Parathyroid adenoma (tissue), 2 donors: ENCODE data around the gene TACC2.

Source experiments
- H2AFZ ChIP-seq: fragments of 300-600 bp; sonication (generic); one replicate; pipeline ENCODE4 v1.7.0; 2017; ENCODE audit warnings: antibody characterized with exemption, mild to moderate bottlenecking
- H3K27ac ChIP-seq: fragments of 300-600 bp; sonication (generic); one replicate; pipeline ENCODE4 v1.7.0; 2017
- H3K27me3 ChIP-seq: fragments of 300-600 bp; sonication (generic); one replicate; pipeline ENCODE4 v1.7.0; 2017; ENCODE audit warnings: low read length; ENCODE audit not compliant: control insufficient read depth, insufficient read depth
- H3K36me3 ChIP-seq: fragments of 300-600 bp; sonication (generic); one replicate; pipeline ENCODE4 v1.7.0; 2017; ENCODE audit warnings: low read length; ENCODE audit not compliant: control insufficient read depth, insufficient read depth
- H3K4me1 ChIP-seq: fragments of 300-600 bp; sonication (generic); one replicate; pipeline ENCODE4 v1.7.0; 2017; ENCODE audit warnings: control low read depth
- H3K4me2 ChIP-seq: fragments of 300-600 bp; sonication (generic); one replicate; pipeline ENCODE4 v1.7.0; 2017; ENCODE audit warnings: low read length
- H3K4me3 ChIP-seq: fragments of 300-600 bp; sonication (generic); one replicate; pipeline ENCODE4 v1.7.0; 2017; ENCODE audit warnings: low read depth, low read length
- H3K79me2 ChIP-seq: fragments of 300-600 bp; sonication (generic); one replicate; pipeline ENCODE4 v1.7.0; 2017; ENCODE audit warnings: control low read depth
- H3K9ac ChIP-seq: fragments of 300-600 bp; sonication (generic); one replicate; pipeline ENCODE4 v1.7.0; 2017; ENCODE audit warnings: mild to moderate bottlenecking
- H3K9me3 ChIP-seq: fragments of 300-600 bp; sonication (generic); one replicate; pipeline ENCODE4 v1.7.0; 2017; ENCODE audit warnings: low read length; ENCODE audit not compliant: control insufficient read depth
- TF ChIP-seq, protein P1 (sequence below): fragments of 300-600 bp; sonication (generic); IDR thresholded peaks from one replicate; pipeline ENCODE4 v1.7.0; 2017; ENCODE audit warnings: antibody characterized with exemption, mild to moderate bottlenecking
- donor health status: primary hyperparathyroidism.

The TACC2 gene

DNA sequence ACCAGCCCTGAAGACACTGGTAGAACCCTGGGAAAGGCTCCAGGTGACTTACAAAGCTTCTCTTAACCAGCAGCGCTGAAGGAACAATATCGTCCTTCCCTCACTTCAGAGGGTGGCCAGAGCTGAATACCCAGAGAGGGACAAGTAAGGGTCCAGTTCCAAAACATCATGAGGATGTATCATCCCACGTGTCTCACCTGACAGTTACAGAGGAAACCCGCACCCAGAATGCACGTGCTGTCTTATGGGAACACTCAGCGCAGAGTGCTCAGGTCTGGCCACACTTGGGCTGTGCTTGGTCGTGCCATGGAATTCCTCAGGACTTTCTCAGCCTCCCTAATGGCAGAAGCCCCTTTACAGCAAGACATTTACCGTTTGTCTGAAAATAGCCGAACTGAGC lies 235.2 kb downstream of the TACC2 start:
- H3K36me3 ChIP-seq: no peaks in the 10 kb centered on the region
- no peak overlapping the region for H3K4me2 ChIP-seq

DNA sequence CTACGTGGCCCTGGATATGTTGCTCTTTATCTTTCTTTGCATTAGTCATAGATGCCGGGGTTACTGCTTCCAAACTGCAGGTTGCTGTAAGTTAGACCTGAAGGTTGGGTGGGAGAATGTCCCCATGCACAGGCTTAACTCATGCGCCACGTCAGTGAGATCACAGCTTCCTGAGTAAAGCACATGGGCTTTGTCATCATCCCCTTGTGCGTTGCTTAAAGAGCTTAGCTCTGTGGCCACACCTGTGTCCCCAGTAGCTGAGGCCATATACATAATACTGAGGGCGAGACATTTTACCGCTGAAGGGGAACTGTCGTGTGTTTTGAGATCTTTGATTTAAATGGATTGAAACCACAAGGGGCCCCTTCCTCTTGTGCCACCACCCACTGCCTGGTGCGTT lies 236.4 kb downstream of the TACC2 start:
- H2AFZ ChIP-seq: no peak overlapping the region
- H3K4me3 ChIP-seq: no peak overlapping the region
- H3K9me3 ChIP-seq: no peaks in the 10 kb centered on the region
- H3K4me1 ChIP-seq: no peaks in the 10 kb centered on the region
- H3K36me3 ChIP-seq: no peaks in the 10 kb centered on the region
- H3K27ac ChIP-seq: no peak overlapping the region
- H3K79me2 ChIP-seq: no peaks in the 10 kb centered on the region
- no peaks in the 10 kb centered on the region for H3K27me3 ChIP-seq
- H3K9ac ChIP-seq: no peak overlapping the region
- no peak overlapping the region for H3K4me2 ChIP-seq
- TF ChIP-seq, protein P1, sequence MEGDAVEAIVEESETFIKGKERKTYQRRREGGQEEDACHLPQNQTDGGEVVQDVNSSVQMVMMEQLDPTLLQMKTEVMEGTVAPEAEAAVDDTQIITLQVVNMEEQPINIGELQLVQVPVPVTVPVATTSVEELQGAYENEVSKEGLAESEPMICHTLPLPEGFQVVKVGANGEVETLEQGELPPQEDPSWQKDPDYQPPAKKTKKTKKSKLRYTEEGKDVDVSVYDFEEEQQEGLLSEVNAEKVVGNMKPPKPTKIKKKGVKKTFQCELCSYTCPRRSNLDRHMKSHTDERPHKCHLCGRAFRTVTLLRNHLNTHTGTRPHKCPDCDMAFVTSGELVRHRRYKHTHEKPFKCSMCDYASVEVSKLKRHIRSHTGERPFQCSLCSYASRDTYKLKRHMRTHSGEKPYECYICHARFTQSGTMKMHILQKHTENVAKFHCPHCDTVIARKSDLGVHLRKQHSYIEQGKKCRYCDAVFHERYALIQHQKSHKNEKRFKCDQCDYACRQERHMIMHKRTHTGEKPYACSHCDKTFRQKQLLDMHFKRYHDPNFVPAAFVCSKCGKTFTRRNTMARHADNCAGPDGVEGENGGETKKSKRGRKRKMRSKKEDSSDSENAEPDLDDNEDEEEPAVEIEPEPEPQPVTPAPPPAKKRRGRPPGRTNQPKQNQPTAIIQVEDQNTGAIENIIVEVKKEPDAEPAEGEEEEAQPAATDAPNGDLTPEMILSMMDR: no peak

More for the DNA sequence above, 235.2 kb downstream of the TACC2 start:
- no peak overlapping the region for H3K9ac ChIP-seq
- no peaks in the 10 kb centered on the region for H3K79me2 ChIP-seq
- H3K4me1 ChIP-seq: no peaks in the 10 kb centered on the region
- TF ChIP-seq, protein P1: no peak
- no peak overlapping the region for H3K27ac ChIP-seq
- H3K9me3 ChIP-seq: no peaks in the 10 kb centered on the region
- H3K27me3 ChIP-seq: no peaks in the 10 kb centered on the region
- H3K4me3 ChIP-seq: no peak overlapping the region
- H2AFZ ChIP-seq: no peak overlapping the region

DNA sequence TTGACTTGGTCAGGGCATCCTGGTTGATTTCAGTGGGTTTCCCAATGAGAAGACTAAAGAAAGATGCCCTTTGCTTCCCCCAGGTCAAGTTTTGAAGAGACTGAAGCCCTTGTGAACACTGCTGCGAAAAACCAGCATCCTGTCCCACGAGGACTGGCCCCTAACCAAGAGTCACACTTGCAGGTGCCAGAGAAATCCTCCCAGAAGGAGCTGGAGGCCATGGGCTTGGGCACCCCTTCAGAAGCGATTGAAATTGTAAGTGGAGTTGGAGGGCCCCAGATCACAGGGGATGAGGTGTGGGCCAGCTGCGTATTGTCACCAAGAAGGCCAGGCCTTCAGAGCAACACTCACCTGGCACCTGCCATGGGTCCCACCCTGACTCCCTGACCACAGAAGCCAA lies 238.8 kb downstream of the TACC2 start:
- H3K9ac ChIP-seq: no peak overlapping the region
- H3K79me2 ChIP-seq: no peaks in the 10 kb centered on the region
- no peak overlapping the region for H2AFZ ChIP-seq
- H3K27ac ChIP-seq: no peak overlapping the region
- no peaks in the 10 kb centered on the region for H3K36me3 ChIP-seq
- no peak overlapping the region for H3K4me2 ChIP-seq
- H3K27me3 ChIP-seq: no peaks in the 10 kb centered on the region
- H3K4me1 ChIP-seq: no peaks in the 10 kb centered on the region
- TF ChIP-seq, protein P1: no peak
- H3K4me3 ChIP-seq: no peak overlapping the region
- H3K9me3 ChIP-seq: no peaks in the 10 kb centered on the region

DNA sequence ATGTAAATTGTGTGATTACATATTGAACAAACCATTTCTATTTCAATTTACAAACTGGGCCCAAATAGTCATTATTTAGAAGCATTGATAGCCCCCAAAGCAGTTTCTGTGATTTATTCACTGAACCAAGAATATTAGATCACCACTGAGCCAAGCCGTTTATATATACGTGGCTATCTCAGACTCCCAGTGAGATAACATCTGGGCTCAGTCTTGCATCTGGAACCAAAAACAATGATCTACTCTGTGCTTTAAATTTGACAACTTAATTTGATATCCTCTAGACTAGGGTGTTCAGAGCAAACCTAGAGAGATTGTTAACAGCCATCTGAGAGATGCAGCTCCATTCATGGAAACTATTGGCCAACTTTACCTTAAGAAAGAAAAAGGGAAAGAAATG lies 240.7 kb downstream of the TACC2 start:
- no peak overlapping the region for H3K9ac ChIP-seq
- H3K9me3 ChIP-seq: no peaks in the 10 kb centered on the region
- H3K36me3 ChIP-seq: no peaks in the 10 kb centered on the region
- TF ChIP-seq, protein P1: no peak
- H3K4me1 ChIP-seq: no peaks in the 10 kb centered on the region
- no peaks in the 10 kb centered on the region for H3K27me3 ChIP-seq
- H3K27ac ChIP-seq: no peak overlapping the region
- H3K4me2 ChIP-seq: no peak overlapping the region
- no peaks in the 10 kb centered on the region for H3K79me2 ChIP-seq
- no peak overlapping the region for H3K4me3 ChIP-seq
- H2AFZ ChIP-seq: no peak overlapping the region

DNA sequence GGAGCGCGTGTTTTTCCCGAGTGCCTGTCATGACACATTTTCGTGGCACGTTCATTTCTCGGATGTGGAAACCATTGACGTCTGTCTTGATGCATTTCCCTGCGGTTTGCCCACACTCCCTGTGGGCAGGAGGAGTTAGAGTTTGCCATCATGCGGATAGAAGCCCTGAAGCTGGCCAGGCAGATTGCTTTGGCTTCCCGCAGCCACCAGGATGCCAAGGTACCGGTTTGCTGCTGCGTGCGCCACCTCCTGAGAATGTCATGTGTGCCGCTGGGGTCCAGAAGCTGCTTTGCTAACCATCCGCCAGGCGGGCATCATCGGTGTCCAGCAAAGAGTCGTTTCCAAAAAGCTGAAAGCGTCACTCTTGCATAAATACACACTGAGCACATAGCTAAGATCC lies 241.3 kb downstream of the TACC2 start:
- no peak overlapping the region for H3K9ac ChIP-seq
- no peaks in the 10 kb centered on the region for H3K79me2 ChIP-seq
- H3K4me1 ChIP-seq: no peaks in the 10 kb centered on the region
- no peaks in the 10 kb centered on the region for H3K9me3 ChIP-seq
- no peak overlapping the region for H3K4me3 ChIP-seq
- no peaks in the 10 kb centered on the region for H3K27me3 ChIP-seq
- TF ChIP-seq, protein P1: no peak
- no peaks in the 10 kb centered on the region for H3K36me3 ChIP-seq
- H3K27ac ChIP-seq: no peak overlapping the region
- H2AFZ ChIP-seq: no peak overlapping the region
- no peak overlapping the region for H3K4me2 ChIP-seq
